C4-2B (cell line): Measurements from ENCODE around the gene CPNE9.

Experiments
- ZFX ChIP-seq: fragments of 450-650 bp; IDR thresholded peaks from 2 replicates; pipeline ENCODE4 v1.6.1; 2017
- TF ChIP-seq, protein P1 (sequence below): fragments of 450-650 bp; conservative IDR thresholded peaks from 2 replicates; pipeline ENCODE4 v1.5.1; 2017; ENCODE audit warnings: mild to moderate bottlenecking

DNA sequence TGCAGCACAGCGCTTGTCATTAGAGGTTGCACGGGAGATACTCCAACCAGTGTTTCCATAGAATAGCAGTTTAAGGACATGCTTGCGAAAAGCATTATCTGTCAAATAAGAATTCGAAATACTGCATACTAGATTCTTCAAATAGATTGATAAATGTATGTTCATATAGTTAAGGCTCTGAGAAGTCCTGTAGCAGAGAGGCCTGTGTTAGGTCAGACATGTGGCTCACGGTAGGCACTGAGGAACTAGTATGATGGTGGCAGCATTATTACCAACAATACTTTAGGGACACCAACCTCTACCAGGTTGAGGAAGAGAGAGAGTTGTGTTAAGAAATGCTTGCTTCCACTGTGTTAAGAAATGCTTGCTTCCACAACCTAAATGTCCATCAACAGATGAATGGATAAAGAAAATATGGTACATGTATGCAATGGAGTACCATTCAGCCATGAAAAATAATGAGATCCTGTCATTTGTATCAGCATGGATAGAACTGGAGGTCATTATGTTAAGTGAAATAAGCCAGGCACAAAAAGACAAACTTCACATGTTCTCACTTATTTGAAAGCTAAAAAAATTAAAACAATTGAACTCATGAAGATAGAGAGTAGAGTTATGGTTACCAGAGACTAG lies 39.4 kb upstream of the CPNE9 start:
- TF ChIP-seq, protein P1, sequence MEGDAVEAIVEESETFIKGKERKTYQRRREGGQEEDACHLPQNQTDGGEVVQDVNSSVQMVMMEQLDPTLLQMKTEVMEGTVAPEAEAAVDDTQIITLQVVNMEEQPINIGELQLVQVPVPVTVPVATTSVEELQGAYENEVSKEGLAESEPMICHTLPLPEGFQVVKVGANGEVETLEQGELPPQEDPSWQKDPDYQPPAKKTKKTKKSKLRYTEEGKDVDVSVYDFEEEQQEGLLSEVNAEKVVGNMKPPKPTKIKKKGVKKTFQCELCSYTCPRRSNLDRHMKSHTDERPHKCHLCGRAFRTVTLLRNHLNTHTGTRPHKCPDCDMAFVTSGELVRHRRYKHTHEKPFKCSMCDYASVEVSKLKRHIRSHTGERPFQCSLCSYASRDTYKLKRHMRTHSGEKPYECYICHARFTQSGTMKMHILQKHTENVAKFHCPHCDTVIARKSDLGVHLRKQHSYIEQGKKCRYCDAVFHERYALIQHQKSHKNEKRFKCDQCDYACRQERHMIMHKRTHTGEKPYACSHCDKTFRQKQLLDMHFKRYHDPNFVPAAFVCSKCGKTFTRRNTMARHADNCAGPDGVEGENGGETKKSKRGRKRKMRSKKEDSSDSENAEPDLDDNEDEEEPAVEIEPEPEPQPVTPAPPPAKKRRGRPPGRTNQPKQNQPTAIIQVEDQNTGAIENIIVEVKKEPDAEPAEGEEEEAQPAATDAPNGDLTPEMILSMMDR = no peak
- no peak for TF ChIP-seq ZFX
